Stimulated activated CD4-positive, alpha-beta T cell treated with anti-CD3 and anti-CD28 coated beads, Interleukin-1b, Interleukin-23, amount 100 ng/mL, for 48 hours (primary cell): ENCODE results near the gene ZNF71.
A peak's percentile ranks its signal among the peaks of the same experiment; 100 is the strongest.
"Not testable (repeated sequence)": the region's sequence is repeated elsewhere in the genome, so short reads cannot be mapped to it uniquely, and the experiment has no call there.

Experiments used
- DNase-seq: peaks from one replicate; pipeline ENCODE4 v3.0.0-alpha.2; 2020

Gene ZNF71

GRCh38 chr19:56623006-56623405 is 27.9 kb downstream of the ZNF71 start:
- no peak for DNase-seq

- DNase-seq = no peak
Observed at GRCh38 chr19:56625708-56626107, 30.6 kb downstream of the ZNF71 start.

- no peak for DNase-seq
Observed at GRCh38 chr19:56633021-56633420, 37.9 kb downstream of the ZNF71 start.

GRCh38 chr19:56637976-56638555 is 43.0 kb downstream of the ZNF71 start:
- DNase-seq = peak; percentile 25

GRCh38 chr19:56639217-56639616 is 44.1 kb downstream of the ZNF71 start:
- DNase-seq = no peak

GRCh38 chr19:56642711-56643459 is 47.8 kb downstream of the ZNF71 start, which contains the start of gene SMIM17:
Gene SMIM17 (plus strand): TSS chr19:56643159. CDS start chr19:56645668, 2,509 bp downstream.
- DNase-seq = no peak

GRCh38 chr19:56643460-56643955 is 48.4 kb downstream of the ZNF71 start:
- DNase-seq = no peak

- DNase-seq = no peak
Observed at GRCh38 chr19:56654151-56654550, 59.0 kb downstream of the ZNF71 start.

GRCh38 chr19:56660381-56661107 is 65.4 kb downstream of the ZNF71 start:
- DNase-seq = peak; percentile 3

- DNase-seq = no peak
Observed at GRCh38 chr19:56661248-56661647, 66.1 kb downstream of the ZNF71 start.

- no peak for DNase-seq
Observed at GRCh38 chr19:56663931-56664500, 68.9 kb downstream of the ZNF71 start.

- DNase-seq = no peak
Observed at GRCh38 chr19:56664511-56664910, 69.4 kb downstream of the ZNF71 start.

- DNase-seq = no peak
Observed at GRCh38 chr19:56667311-56667870, 72.3 kb downstream of the ZNF71 start.

GRCh38 chr19:56668676-56669075 is 73.6 kb downstream of the ZNF71 start:
- no peak for DNase-seq

- no peak for DNase-seq
Observed at GRCh38 chr19:56670401-56670960, 75.4 kb downstream of the ZNF71 start.

- no peak for DNase-seq
Observed at GRCh38 chr19:56670961-56671612, 76.0 kb downstream of the ZNF71 start.

GRCh38 chr19:56671613-56671994 is 76.5 kb downstream of the ZNF71 start, which contains the start of gene ZNF835:
Gene ZNF835 (minus strand): TSS chr19:56671757. CDS start chr19:56665198, 6,559 bp downstream.
- peak; percentile 85 for DNase-seq

GRCh38 chr19:56672610-56673009 is 77.5 kb downstream of the ZNF71 start:
- not testable (repeated sequence) for DNase-seq
